ENCODE data around the gene CNGA1. TPM values are rescaled to one million over a fixed set of nuclear protein-coding genes. Genes with fewer than 3 reads are reported as not detected.
A peak's percentile ranks its signal among the peaks of the same experiment; 100 is the strongest.

Gene CNGA1
- total and polyA plus RNA-seq, 7 donors: 0.15 to 1.1 (median 0.62) TPM

DNA sequence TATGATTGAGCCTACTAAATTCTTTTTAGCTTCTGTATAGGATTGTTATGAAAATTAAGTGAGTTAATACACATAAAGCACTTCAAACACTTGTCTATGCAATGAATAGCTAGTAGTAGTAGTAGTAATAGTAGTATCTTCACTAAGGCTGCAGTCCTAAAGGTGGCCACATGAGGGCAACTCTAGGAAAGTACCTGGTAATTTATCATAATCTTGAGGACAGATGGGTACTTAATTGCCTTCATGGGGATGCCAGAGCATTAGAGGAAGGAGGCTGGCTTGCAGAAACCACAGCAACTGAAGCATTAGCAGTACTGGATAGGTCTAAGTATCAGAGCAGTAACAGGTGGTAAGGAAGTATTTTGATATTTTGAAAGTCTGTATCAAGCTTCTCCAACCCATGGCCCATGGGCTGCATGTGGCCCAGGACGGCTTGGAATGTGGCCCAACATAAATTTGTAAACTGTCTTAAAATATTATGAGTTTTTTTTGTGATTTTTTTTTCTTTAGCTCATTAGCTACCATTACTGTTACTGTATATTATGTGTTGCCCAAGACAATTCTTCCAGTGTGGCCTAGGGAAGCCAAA lies 17.4 kb upstream of the CNGA1 start:
- no peaks in the 10 kb centered on the region for H3K9me3 ChIP-seq
- WGBS, 3 donors: 67 to 82% (median 77%) methylated on average over 1 of the region's 1 CpG
- peaks cover 14% of the 10 kb centered on the region for H3K4me1 ChIP-seq
- H3K4me3 ChIP-seq: no peak overlapping the region
- no peaks in the 10 kb centered on the region for H3K36me3 ChIP-seq (ENCODE audit: insufficient read depth in 1 of 2, low read depth in 1 of 2)
- intact Hi-C loops (cut with DNase I): no loop called here
- DNase-seq (no peak), ATAC-seq (peak in 1 of 4 donors; percentile 38)
- TF ChIP-seq, protein P1, sequence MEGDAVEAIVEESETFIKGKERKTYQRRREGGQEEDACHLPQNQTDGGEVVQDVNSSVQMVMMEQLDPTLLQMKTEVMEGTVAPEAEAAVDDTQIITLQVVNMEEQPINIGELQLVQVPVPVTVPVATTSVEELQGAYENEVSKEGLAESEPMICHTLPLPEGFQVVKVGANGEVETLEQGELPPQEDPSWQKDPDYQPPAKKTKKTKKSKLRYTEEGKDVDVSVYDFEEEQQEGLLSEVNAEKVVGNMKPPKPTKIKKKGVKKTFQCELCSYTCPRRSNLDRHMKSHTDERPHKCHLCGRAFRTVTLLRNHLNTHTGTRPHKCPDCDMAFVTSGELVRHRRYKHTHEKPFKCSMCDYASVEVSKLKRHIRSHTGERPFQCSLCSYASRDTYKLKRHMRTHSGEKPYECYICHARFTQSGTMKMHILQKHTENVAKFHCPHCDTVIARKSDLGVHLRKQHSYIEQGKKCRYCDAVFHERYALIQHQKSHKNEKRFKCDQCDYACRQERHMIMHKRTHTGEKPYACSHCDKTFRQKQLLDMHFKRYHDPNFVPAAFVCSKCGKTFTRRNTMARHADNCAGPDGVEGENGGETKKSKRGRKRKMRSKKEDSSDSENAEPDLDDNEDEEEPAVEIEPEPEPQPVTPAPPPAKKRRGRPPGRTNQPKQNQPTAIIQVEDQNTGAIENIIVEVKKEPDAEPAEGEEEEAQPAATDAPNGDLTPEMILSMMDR (IDR thresholded peaks at IDR 0.05): peak; percentile 43
- H3K27me3 ChIP-seq (ENCODE audit: insufficient read depth in 3 of 3, low read length in 2 of 3): no peaks in the 10 kb centered on the region
- H3K27ac ChIP-seq: no peak overlapping the region

GRCh38 chr4:48033412-48033811 lies 16.9 kb upstream of the CNGA1 start:
- Histone ChIP-seq H3K4me1 (peaks cover 14% of the 10 kb centered on the region), H3K27ac (no peak overlapping the region), H3K4me3 (no peak overlapping the region), H3K36me3 (ENCODE audit: insufficient read depth in 1 of 2, low read depth in 1 of 2) (no peaks in the 10 kb centered on the region), H3K27me3 (ENCODE audit: insufficient read depth in 3 of 3, low read length in 2 of 3) (no peaks in the 10 kb centered on the region), H3K9me3 (no peaks in the 10 kb centered on the region)
- DNase-seq (no peak), ATAC-seq (no peak)
- intact Hi-C loops (cut with DNase I): no loop called here
- TF ChIP-seq, protein P1 (IDR thresholded peaks at IDR 0.05): no peak

- no peak for ATAC-seq
- intact Hi-C loops (cut with DNase I): no loop called here
- Histone ChIP-seq H3K4me3 (no peak overlapping the region), H3K4me1 (peaks cover 14% of the 10 kb centered on the region), H3K36me3 (ENCODE audit: insufficient read depth in 1 of 2, low read depth in 1 of 2) (no peaks in the 10 kb centered on the region), H3K9me3 (no peaks in the 10 kb centered on the region), H3K27ac (peak overlapping the region; percentile 76), H3K27me3 (ENCODE audit: insufficient read depth in 3 of 3, low read length in 2 of 3) (no peaks in the 10 kb centered on the region)
- DNase-seq: no peak
- TF ChIP-seq, protein P1 (IDR thresholded peaks at IDR 0.05): no peak
Observed at GRCh38 chr4:48032721-48033120, 16.2 kb upstream of the CNGA1 start.

- H3K27ac ChIP-seq: peak overlapping the region; percentile 76
- TF ChIP-seq, protein P1 (IDR thresholded peaks at IDR 0.05): no peak
- DNase-seq: peak in 1 of 2 donors; percentile 60
Observed at GRCh38 chr4:48031802-48032525, 15.5 kb upstream of the CNGA1 start.

More at GRCh38 chr4:48031802-48032525, 15.5 kb upstream of the CNGA1 start:
- WGBS, 3 donors: 32 to 42% (median 35%) methylated on average over 12 of the region's 12 CpGs
- H3K9me3 ChIP-seq: no peaks in the 10 kb centered on the region
- H3K4me3 ChIP-seq: peak overlapping the region; percentile 35
- ATAC-seq: peak; percentile 78 to 96 (median 92)
- H3K36me3 ChIP-seq (ENCODE audit: insufficient read depth in 1 of 2, low read depth in 1 of 2): no peaks in the 10 kb centered on the region
- peaks cover 14% of the 10 kb centered on the region for H3K4me1 ChIP-seq
- intact Hi-C loops (cut with DNase I): no loop called here
- no peaks in the 10 kb centered on the region for H3K27me3 ChIP-seq (ENCODE audit: insufficient read depth in 3 of 3, low read length in 2 of 3)

Measured in psoas muscle (tissue), 8 donors.